Bronchial smooth muscle cell (primary cell): Measurements from ENCODE around the gene LPCAT1. TPM values are rescaled to one million over a fixed set of nuclear protein-coding genes. Genes with fewer than 3 reads are reported as not detected.

Source experiments
- total RNA-seq: library from RNA; depleted of rRNA; stranded (reverse); fragments of >200 nt; gene quantifications from 2 replicates; pipeline ENCODE4 v1.2.1, GENCODE V29; 2014

The LPCAT1 gene, protein sequence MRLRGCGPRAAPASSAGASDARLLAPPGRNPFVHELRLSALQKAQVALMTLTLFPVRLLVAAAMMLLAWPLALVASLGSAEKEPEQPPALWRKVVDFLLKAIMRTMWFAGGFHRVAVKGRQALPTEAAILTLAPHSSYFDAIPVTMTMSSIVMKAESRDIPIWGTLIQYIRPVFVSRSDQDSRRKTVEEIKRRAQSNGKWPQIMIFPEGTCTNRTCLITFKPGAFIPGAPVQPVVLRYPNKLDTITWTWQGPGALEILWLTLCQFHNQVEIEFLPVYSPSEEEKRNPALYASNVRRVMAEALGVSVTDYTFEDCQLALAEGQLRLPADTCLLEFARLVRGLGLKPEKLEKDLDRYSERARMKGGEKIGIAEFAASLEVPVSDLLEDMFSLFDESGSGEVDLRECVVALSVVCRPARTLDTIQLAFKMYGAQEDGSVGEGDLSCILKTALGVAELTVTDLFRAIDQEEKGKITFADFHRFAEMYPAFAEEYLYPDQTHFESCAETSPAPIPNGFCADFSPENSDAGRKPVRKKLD
- 33.1 and 37.6 TPM in 2 replicates for total RNA-seq

GRCh38 chr5:1523793-1524480, at the start of gene LPCAT1:
Gene LPCAT1 (minus strand): TSS chr5:1523960. CDS start chr5:1523844, 116 bp downstream.

DNA sequence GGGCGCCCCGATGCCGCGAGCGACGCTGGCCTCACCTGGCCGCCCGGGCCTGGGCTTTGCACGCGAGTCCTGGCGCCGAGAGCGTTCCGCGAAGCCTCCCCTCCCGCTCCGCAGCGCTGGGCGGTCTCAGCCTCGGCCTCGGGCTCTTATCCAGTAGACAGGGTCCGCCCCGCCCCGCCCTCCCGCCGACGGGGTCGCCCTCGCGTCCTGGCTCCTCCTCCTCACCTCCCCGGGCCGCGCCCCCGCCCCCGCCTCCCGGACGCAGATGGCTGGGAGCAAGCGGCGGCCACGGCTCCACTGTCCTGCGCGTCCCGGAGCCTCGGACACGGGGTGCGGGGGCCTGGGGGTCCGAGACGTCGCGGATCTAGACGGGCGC, 78.5 kb downstream of the LPCAT1 start, which contains the start of gene SLC6A3:
Gene SLC6A3 (minus strand): TSS at position 128 of the 376 bp plus-strand sequence. CDS start 2,243 bp downstream, outside the sequence.

Other genes with a start within 250 kb of the LPCAT1 start
- gene TERT, start 228.9 kb downstream of the LPCAT1 start, total RNA-seq = not detected in 2 replicates
- 200 and 262 TPM in 2 replicates for gene CLPTM1L, start 178.9 kb downstream of the LPCAT1 start, total RNA-seq
- under 0.01 TPM in 1 of 2 replicates, not detected in the other for gene SLC6A3, start 78.5 kb downstream of the LPCAT1 start, total RNA-seq